SU-DHL-6 (cell line): ENCODE results near the gene PDZD4.

Experiments used
- H2AFZ ChIP-seq: fragments of 200-600 bp; sonication (generic); 2 replicates; pipeline ENCODE4 v1.6.1; 2014; ENCODE audit warnings: low read depth, mild to moderate bottlenecking, moderate library complexity, mixed read lengths, antibody characterized with exemption, low read length; ENCODE audit not compliant: severe bottlenecking
- H3F3A ChIP-seq: fragments of 200-600 bp; shearing (Covaris generic); 2 replicates; pipeline ENCODE4 v1.6.0; 2016; ENCODE audit warnings: antibody characterized with exemption, mild to moderate bottlenecking; ENCODE audit not compliant: insufficient read depth
- H3K27ac ChIP-seq: fragments of 200-600 bp; sonication (generic); 2 replicates; pipeline ENCODE4 v1.5.1; 2016; ENCODE audit warnings: low read depth, mild to moderate bottlenecking, low read length, moderate library complexity, mixed read lengths
- H3K27me3 ChIP-seq: fragments of 200-600 bp; sonication (generic), shearing (Covaris generic); 2 replicates; pipeline ENCODE4 v1.6.0; 2014; ENCODE audit warnings: mild to moderate bottlenecking, low read length
- H3K36me3 ChIP-seq: fragments of 200-600 bp; sonication (generic); 2 replicates; pipeline ENCODE4 v1.6.1; 2014; ENCODE audit warnings: mild to moderate bottlenecking, low read length, mixed read lengths
- H3K4me2 ChIP-seq: fragments of 300-600, 200-600 bp; shearing (Covaris generic), sonication (generic); 2 replicates; pipeline ENCODE4 v1.6.0; 2014; ENCODE audit warnings: low read length, low read depth, mild to moderate bottlenecking; ENCODE audit not compliant: poor library complexity, severe bottlenecking
- H3K4me3 ChIP-seq: fragments of 200-600 bp; sonication (generic); 2 replicates; pipeline ENCODE4 v1.5.1; 2014; ENCODE audit warnings: antibody characterized with exemption, low read length, mild to moderate bottlenecking, mixed read lengths; ENCODE audit not compliant: insufficient read depth, poor library complexity, severe bottlenecking
- H3K79me2 ChIP-seq: fragments of 200-600 bp; sonication (generic); 2 replicates; pipeline ENCODE4 v1.6.1; 2014; ENCODE audit warnings: mild to moderate bottlenecking, low read length, moderate library complexity; ENCODE audit not compliant: insufficient read depth
- H3K9ac ChIP-seq: fragments of 200-600 bp; sonication (generic); 2 replicates; pipeline ENCODE4 v1.7.0; 2014; ENCODE audit warnings: mild to moderate bottlenecking, low read length
- H3K9me2 ChIP-seq: fragments of 200-600 bp; sonication (generic); replicated peaks from 2 replicates; pipeline ENCODE4 v1.6.1; 2014; ENCODE audit warnings: low read length; ENCODE audit not compliant: insufficient read depth
- H3K9me3 ChIP-seq: fragments of 200-600 bp; sonication (generic); 2 replicates; pipeline ENCODE4 v1.6.1; 2014; ENCODE audit warnings: low read length, mixed read lengths; ENCODE audit not compliant: insufficient read depth
- H4K20me1 ChIP-seq: fragments of 200-600 bp; sonication (generic); 2 replicates; pipeline ENCODE4 v1.6.1; 2014; ENCODE audit warnings: low read depth, mild to moderate bottlenecking, antibody characterized with exemption, low read length, moderate library complexity, mixed read lengths
- CTCF ChIP-seq: fragments of 200-600 bp; sonication (generic); IDR thresholded peaks from one replicate; pipeline ENCODE4 v1.5.1; 2017; ENCODE audit warnings: antibody characterized with exemption, mild to moderate bottlenecking, low read length, moderate library complexity; ENCODE audit not compliant: insufficient read depth, poor library complexity, severe bottlenecking
- EZH2phosphoT487 ChIP-seq: fragments of 200-600 bp; sonication (generic), shearing (Covaris generic); conservative IDR thresholded peaks from 2 replicates; pipeline ENCODE4 v1.6.1; 2018; ENCODE audit warnings: mild to moderate bottlenecking, antibody characterized with exemption, low read length, moderate library complexity, mixed read lengths

Gene PDZD4

DNA sequence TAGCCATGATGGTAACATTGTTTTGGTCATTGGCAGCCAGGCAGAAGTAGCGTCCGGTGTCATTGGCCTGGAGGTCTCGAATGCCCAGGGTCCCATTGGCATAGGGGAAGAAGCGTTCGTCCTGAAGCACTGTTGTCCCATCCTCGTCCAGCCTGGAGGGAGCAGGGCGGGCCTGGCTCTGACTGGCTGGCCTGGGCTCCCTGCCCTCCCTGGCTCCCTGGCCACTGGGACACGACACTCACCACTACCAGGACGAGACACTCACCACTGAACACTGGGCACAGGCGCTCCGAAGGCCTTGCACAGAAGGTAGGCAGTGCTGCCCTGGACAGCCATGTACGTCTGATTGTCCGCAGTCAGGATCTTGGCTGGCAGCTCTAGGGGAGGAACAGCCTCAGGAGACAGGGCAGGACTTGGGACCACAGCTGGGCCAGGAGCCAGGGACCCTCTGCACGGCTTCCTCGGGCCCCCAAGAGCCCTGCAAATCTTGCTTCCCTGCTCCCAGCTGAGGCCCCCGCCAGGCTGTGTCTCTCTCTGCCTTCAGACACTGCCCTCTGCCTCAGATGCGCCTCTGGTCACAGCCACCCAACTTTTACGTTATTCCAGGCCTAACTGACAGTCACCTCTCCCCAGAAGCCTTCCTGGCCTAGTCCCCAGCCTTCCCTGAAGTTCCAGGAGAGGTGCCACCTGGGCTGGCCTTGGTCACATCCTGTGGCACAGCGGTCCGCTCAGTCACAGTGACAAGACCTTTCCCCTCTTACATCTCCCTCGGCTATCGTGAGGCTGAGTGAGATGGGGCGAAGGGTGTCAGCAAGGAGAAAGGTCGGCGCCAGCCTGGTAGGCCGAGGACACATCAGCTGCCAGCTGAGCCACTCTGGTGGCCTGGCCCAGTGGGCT, 38.5 kb upstream of the PDZD4 start:
- Histone ChIP-seq H3K9me2 (no peaks in the 10 kb centered on the region), H3K27me3 (no peaks in the 10 kb centered on the region), H4K20me1 (no peaks in the 10 kb centered on the region), H3K4me3 (no peak overlapping the region), H3K79me2 (no peaks in the 10 kb centered on the region), H3K4me2 (no peak overlapping the region), H3K9ac (no peak overlapping the region), H3K9me3 (no peaks in the 10 kb centered on the region), H3F3A (no peaks in the 10 kb centered on the region), H3K36me3 (no peaks in the 10 kb centered on the region), H3K27ac (no peak overlapping the region), H2AFZ (no peak overlapping the region)
- TF ChIP-seq EZH2phosphoT487: no peak
- no peak for TF ChIP-seq CTCF

DNA sequence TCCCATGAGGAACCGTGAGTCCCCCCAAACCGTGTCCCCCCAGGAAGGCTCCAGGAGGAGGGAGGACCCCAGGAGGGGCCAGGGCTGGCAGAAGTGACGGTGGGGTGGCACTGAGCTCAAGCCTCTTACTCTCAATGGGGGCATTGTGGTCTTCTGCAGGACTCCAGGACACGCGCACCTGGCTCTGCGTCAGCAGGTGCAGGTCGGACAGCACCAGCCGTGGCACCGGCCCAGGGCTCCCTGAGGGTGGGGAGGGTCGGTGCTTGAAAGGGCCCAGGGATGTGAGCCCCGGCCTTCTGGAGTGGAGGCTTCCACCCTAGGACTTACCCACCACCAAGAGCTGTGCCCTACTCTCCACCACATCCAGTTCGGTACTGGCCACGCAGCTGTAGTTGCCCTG, 37.3 kb upstream of the PDZD4 start:
- no peaks in the 10 kb centered on the region for H3K36me3 ChIP-seq
- H2AFZ ChIP-seq: no peak overlapping the region
- no peaks in the 10 kb centered on the region for H3K27me3 ChIP-seq
- H3K9me3 ChIP-seq: no peaks in the 10 kb centered on the region
- TF ChIP-seq CTCF (no peak), EZH2phosphoT487 (no peak)
- H3K9me2 ChIP-seq: no peaks in the 10 kb centered on the region
- no peak overlapping the region for H3K4me3 ChIP-seq
- no peaks in the 10 kb centered on the region for H3K79me2 ChIP-seq
- no peak overlapping the region for H3K9ac ChIP-seq
- no peaks in the 10 kb centered on the region for H4K20me1 ChIP-seq
- H3K27ac ChIP-seq: no peak overlapping the region
- H3F3A ChIP-seq: no peaks in the 10 kb centered on the region
- no peak overlapping the region for H3K4me2 ChIP-seq

DNA sequence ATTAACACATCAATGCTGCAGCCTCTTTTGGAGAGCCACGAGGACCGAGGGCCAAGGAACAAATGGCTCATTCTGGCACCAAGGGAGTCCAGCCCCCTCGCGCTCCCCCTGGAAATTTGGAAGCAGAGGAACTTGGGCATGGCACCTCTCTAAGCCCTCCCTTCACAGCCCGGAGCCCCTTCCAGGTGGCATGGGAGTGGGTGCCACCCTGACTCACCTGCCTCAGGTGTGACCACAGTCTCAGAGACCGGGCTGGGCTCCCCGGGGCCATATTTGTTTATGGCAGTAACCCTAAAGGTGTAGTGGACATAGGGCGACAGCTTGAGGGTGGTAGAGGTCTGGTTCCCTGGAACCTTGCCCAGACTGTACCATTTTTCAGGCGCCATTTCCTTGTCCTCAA, 36.8 kb upstream of the PDZD4 start:
- Histone ChIP-seq H3K4me2 (no peak overlapping the region), H3K9me2 (no peaks in the 10 kb centered on the region), H3K27ac (no peak overlapping the region), H3K36me3 (no peaks in the 10 kb centered on the region), H3K9ac (no peak overlapping the region), H4K20me1 (no peaks in the 10 kb centered on the region), H3K4me3 (no peak overlapping the region), H3K27me3 (no peaks in the 10 kb centered on the region), H3K79me2 (no peaks in the 10 kb centered on the region), H2AFZ (no peak overlapping the region), H3F3A (no peaks in the 10 kb centered on the region), H3K9me3 (no peaks in the 10 kb centered on the region)
- TF ChIP-seq CTCF (no peak), EZH2phosphoT487 (no peak)
